ENCODE measurements around the gene ANKRD55. TPM values are rescaled to one million over a fixed set of nuclear protein-coding genes. Genes with fewer than 3 reads are reported as not detected.

Gene ANKRD55
- total and polyA plus RNA-seq, 9 of the 15 experiments (the other 6 are each of a cell fraction or from before 2014, with no cell fraction given) = 3.4 to 10.6 (median 6.5) TPM

DNA sequence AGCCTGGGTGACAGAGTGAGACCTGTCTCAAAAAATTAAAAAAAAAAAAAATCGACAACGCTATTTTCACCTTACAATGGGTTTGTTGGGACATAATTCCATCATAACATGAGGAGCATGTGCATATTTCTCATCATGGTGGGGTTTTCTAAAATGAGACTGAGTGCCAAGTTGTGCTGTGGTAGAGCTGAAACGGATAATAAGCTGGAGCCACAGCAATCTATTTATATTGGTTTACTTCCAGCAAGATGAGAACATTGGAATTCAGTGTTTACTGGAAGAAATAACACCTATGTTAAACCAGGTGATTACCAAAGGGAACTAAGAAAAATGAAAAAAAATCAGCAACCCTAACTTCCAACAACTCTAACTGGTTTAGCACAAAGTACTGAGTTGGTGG is 136.1 kb downstream of the ANKRD55 start:
- in situ Hi-C loops (cut with MboI) (no loop called here), intact Hi-C loops (cut with micrococcal nuclease) (no loop called here)
- no peaks in the 10 kb centered on the region for H3K79me2 ChIP-seq (ENCODE audit: control insufficient read depth, insufficient read depth, low read length)
- no peak overlapping the region for H3K27ac ChIP-seq (ENCODE audit: extremely low read depth, low read depth, low read length)
- H3K4me1 ChIP-seq (replicated peaks in 1 of 2; ENCODE audit: control insufficient read depth in 2 of 2, insufficient read depth in 2 of 2, low read length in 2 of 2) = peaks cover 0 to 20% of the 10 kb centered on the region in 2 experiments; a peak in 2 of 5 replicates
- H3K9ac ChIP-seq (ENCODE audit: insufficient read depth in 1 of 2, low read depth in 2 of 2, low read length in 2 of 2) = no peak overlapping the region
- H2AFZ ChIP-seq (ENCODE audit: low read depth, low read length) = no peak overlapping the region
- CTCF ChIA-PET (ENCODE audit: low intra/inter-chr PET ratio) = no interaction called here
- H4K20me1 ChIP-seq (replicated peaks; ENCODE audit: control insufficient read depth, insufficient read depth, low read length) = no peaks in the 10 kb centered on the region
- ATAC-seq = no peak
- BruUV-seq (replicated peaks) = no TSS peak
- H3K9me3 ChIP-seq (replicated peaks; ENCODE audit: control insufficient read depth, insufficient read depth, low read depth, low read length) = no peaks in the 10 kb centered on the region
- TF ChIP-seq, protein P1, sequence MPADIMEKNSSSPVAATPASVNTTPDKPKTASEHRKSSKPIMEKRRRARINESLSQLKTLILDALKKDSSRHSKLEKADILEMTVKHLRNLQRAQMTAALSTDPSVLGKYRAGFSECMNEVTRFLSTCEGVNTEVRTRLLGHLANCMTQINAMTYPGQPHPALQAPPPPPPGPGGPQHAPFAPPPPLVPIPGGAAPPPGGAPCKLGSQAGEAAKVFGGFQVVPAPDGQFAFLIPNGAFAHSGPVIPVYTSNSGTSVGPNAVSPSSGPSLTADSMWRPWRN (IDR thresholded peaks at IDR 0.05; ENCODE audit: low read depth) = no peak
- TF ChIP-seq HMG20B (CRISPR knock-in tag; IDR thresholded peaks at IDR 0.05) (no peak), ZKSCAN1 (IDR thresholded peaks at IDR 0.05; ENCODE audit: low read depth, low read length) (no peak), MAFK (IDR thresholded peaks at IDR 0.05; ENCODE audit: low read length) (no peak), ZNF146 (CRISPR knock-in tag; IDR thresholded peaks at IDR 0.05; ENCODE audit: unreplicated experiment) (no peak), ZNF311 (CRISPR knock-in tag; IDR thresholded peaks at IDR 0.05) (no peak)
- TF ChIP-seq, protein P2, sequence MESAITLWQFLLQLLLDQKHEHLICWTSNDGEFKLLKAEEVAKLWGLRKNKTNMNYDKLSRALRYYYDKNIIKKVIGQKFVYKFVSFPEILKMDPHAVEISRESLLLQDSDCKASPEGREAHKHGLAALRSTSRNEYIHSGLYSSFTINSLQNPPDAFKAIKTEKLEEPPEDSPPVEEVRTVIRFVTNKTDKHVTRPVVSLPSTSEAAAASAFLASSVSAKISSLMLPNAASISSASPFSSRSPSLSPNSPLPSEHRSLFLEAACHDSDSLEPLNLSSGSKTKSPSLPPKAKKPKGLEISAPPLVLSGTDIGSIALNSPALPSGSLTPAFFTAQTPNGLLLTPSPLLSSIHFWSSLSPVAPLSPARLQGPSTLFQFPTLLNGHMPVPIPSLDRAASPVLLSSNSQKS (CRISPR knock-in tag; IDR thresholded peaks at IDR 0.05) = no peak
- no peak for FAIRE-seq
- H3K27me3 ChIP-seq (ENCODE audit: control insufficient read depth in 2 of 2, insufficient read depth in 2 of 2, low read length in 2 of 2) = no peaks in the 10 kb centered on the region
- POLR2A ChIA-PET = no interaction called here
- WGBS (ENCODE audit: insufficient coverage, low coverage, missing lambda C conversion rate) = 48% methylated on average over 3 of the region's 3 CpGs
- DNase-seq (ENCODE audit: extremely low read depth in 1 of 4, low spot score in 3 of 4) = no peak
- no peak overlapping the region for H3K4me2 ChIP-seq (ENCODE audit: insufficient read depth, low read length)
- H3K4me3 ChIP-seq = no peak overlapping the region
- no peaks in the 10 kb centered on the region for H3K36me3 ChIP-seq (ENCODE audit: control insufficient read depth, insufficient read depth, low read length)
- no peaks in the 10 kb centered on the region for H3K9me1 ChIP-seq (ENCODE audit: control insufficient read depth, insufficient read depth, low read length)

Data from K562 (cell line).